ENCODE data around the gene PMM2.

Gene PMM2

GRCh38 chr16:8887431-8887765 lies 89.8 kb downstream of the PMM2 start:
- DNase-seq: no peak
- ATAC-seq: no peak

DNA sequence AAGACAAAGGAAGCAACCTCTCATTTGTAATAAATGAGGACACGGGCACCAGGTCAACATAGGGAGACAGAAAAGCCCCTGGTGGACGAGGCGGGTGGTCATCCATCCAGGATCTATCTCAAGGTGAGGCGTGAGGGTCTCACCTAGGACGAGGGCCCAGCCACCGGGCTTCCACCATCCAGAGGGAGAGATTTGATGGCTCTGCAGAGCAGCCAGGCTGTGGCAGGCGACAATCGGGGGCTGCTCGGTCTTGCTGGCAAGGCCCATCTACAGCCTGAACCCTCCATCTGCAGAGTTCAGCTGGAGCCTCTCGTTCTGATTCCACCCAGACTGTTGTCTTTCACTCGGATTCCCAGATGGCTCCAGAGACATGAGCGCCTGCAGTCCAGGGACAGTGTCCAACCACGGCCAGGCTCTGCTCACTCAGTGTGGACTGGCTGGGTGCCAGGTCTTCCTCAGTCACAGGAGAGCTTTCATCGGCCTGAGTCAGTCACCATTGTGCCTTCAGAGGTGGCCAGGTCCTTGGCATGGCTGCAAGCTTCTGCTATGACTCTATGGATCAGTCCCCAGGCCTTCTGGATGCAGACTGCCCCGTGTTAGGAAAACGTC lies 90.4 kb downstream of the PMM2 start:
- DNase-seq: no peak
- ATAC-seq: no peak

DNA sequence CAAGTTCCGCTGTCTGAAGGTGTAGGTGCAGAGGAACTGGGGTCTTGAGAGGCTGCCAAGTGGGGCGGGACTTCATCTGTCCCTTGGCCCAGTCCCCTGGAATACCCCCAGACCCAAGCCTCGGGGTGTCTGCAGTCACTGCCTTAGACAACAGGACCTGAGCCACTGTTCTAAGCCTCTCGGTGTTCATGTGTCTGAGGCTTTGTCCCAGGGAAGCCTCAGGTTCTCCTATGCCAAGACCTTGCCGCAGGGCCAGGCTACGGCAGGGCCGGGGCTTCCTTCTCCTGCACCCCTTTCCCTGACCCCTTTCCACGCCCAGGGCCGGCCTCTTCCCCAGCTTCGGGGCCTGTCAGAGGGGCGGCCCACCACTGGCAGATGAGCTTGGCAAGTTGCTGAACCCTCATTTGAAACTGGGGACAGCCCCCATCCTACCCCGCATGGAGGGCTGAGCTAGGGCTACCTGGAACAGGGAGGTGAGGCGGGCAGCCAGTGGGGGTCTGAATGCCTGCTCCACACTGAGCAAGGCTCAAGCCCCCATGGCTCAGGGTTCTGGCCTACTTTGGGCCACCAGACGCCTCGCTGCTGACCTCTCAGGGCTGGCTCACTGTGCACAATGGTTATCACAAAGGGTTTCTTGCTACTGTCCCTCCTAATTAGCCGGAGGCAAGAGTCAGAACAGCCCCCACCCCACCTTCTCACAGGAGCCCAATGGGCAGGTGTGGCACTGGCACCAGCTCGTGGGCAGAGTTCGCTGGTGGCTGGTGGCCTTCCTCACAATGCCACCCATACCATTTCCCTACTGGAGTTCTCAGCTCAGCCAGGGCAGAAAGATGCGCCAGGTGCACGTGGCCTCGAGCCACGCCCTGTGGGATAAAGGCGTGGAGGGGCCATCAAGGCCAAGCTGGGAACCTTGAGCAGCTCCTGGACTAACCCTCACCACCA lies 91.6 kb downstream of the PMM2 start:
- DNase-seq (no peak), ATAC-seq (no peak)

DNA sequence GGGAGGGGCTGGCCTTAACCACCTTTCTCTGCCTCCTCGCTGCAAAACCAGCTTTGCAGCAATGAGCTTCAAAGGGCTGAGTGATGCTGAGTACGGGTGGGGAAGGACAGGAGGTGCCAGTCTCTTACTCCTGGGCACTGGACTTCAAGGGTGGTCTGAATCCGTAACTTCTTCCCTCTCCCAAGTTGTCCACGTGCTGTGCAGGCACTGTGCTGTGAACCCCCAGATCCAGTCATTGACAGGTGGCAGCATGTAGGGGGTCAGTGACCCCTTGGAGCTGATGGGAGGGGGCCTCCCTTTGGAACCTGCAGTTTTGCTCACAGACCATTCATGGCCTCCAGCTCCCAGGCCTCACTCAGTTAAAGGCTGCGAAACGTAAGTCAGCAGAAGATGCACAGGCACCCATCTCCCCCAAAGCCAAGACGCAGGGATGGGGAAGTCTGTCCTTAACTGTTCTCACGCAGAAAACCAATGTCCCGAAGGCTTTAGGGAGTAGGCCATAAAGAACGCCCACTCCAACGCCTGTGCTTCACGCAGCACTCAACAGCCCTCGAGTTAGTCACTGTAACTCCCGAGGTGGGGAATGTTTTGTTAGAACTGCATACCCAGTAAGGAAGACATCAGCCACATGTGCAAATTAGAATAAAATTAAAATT lies 92.4 kb downstream of the PMM2 start:
- DNase-seq (no peak), ATAC-seq (no peak)

- ATAC-seq (no peak), DNase-seq (no peak)
These were observed 92.9 kb downstream of the PMM2 start for GRCh38 chr16:8890549-8890921.

DNA sequence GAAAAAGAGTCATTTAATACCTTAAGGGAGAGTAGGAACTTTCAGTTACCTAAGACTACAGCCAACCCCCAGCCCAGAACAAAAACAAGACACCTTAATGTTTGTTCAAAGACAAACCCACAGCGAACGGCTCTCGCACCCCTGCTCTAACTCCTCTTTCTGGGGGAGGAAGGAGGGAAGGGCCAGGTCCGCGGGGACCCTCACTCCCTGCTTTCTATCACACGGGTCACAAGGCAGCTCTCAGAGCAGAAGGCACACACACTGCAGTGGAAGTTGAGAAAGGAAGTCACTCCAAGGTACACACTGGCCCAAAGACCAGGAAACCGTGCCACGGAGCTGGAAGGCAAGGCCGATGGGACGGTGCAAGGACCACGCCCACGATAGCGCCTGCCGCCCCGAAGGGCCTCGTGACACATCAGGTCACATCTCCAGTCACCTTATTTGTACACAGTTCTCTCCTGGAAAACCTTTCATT lies 94.5 kb downstream of the PMM2 start:
- no peak for ATAC-seq
- DNase-seq: no peak

DNA sequence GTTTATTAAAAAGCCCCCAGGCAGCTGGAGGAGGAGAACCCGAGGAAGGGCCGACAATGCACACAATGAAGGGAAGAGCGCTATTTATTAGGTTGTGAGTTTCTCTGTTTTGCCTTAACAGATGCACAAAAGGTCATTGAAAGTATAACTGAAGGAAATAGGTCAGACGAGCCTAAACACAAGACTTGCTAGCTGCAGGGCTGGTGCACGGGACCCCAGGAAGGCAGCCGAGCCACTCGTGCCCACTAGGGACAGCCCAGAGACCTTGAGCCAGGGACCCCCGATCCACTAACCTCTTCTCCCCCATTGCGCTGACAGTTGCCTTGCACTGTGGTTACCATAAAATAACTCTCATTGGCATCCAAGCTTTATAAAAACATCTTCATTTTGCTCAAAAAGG lies 95.8 kb downstream of the PMM2 start:
- DNase-seq (no peak), ATAC-seq (no peak)

GRCh38 chr16:8893976-8894690 lies 96.5 kb downstream of the PMM2 start:
- no peak for DNase-seq
- no peak for ATAC-seq

DNA sequence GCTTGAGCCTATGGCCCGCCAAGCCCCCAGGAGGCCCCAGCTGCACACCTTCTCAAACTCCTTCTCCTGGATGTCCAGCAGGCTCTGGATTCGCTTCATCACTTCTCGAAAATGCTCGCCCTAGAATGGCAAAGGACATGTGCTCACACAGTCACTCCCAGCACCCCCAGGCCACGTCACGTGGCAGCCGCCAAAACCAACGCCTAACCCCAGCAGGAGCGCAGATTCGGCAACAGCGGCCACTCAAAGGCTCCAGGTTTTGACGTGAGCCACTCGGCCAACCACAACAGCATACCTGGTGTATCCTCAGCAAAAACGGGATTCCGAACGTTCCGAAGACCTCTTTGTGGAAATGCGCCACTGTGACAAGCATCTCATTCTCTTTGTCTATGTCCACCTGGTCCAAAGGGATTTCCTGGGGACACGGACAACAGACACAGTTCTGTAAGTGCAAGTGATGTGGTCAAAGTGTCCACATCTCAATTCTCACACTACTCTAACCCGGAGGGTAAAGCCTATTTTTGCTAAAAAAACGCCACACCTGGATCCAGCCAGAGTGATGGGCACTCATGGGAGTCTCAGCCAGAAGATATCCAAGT lies 97.2 kb downstream of the PMM2 start:
- ATAC-seq (no peak), DNase-seq (no peak)

GRCh38 chr16:8898660-8899318 lies 101.2 kb downstream of the PMM2 start:
- ATAC-seq (no peak), DNase-seq (no peak)
